HL-60 (cell line): Measurements from ENCODE around the gene PER1.

Experiments used
- DNase-seq, 2 experiments: peaks; one replicate each; pipeline ENCODE4 v3.0.0-alpha.2; 2010 to 2020; ENCODE audit warnings: low read depth in 1 of 2, low spot score in 1 of 2
- H3K27ac ChIP-seq: fragments of 250-450 bp; sonication (Bioruptor Pico); replicated peaks from 2 replicates; pipeline ENCODE4 v1.5.1; 2020; ENCODE audit warnings: mild to moderate bottlenecking, moderate library complexity
- H3K27me3 ChIP-seq: fragments of 250-450 bp; sonication (Bioruptor Pico); 2 replicates; pipeline ENCODE4 v1.5.1; 2021; ENCODE audit warnings: mild to moderate bottlenecking, moderate library complexity; ENCODE audit not compliant: insufficient read depth, poor library complexity, severe bottlenecking
- H3K4me3 ChIP-seq: replicated peaks from 2 replicates; pipeline ENCODE4 v1.5.1; 2011; ENCODE audit warnings: mild to moderate bottlenecking, control low read depth, low read length; ENCODE audit not compliant: insufficient read depth
- CTCF ChIP-seq: IDR thresholded peaks from one replicate; pipeline ENCODE4 v1.5.1; 2011; ENCODE audit warnings: low read length, control low read depth, inconsistent platforms; ENCODE audit not compliant: insufficient read depth
- GABPA ChIP-seq: IDR thresholded peaks from 2 replicates; pipeline ENCODE4 v1.6.1; 2012; ENCODE audit warnings: low read depth
- POLR2AphosphoS5 ChIP-seq: IDR thresholded peaks from 2 replicates; pipeline ENCODE4 v1.6.1; 2012; ENCODE audit warnings: low read depth
- REST ChIP-seq: IDR thresholded peaks from 2 replicates; pipeline ENCODE4 v1.6.1; 2012; ENCODE audit warnings: low read depth; ENCODE audit not compliant: insufficient replicate concordance
- SPI1 ChIP-seq: IDR thresholded peaks from 2 replicates; pipeline ENCODE4 v1.6.1; 2012; ENCODE audit warnings: low read depth, mild to moderate bottlenecking, borderline replicate concordance

PER1 gene

GRCh38 chr17:8121681-8122421 lies 30.4 kb downstream of the PER1 start:
- Histone ChIP-seq H3K27ac (no peak overlapping the region), H3K4me3 (peak overlapping the region; percentile 55), H3K27me3 (peaks cover 11% of the 10 kb centered on the region)
- DNase-seq = peak in 1 of 2 experiments; percentile 14
- TF ChIP-seq SPI1 (no peak), CTCF (no peak), GABPA (no peak), POLR2AphosphoS5 (no peak), REST (no peak)

- Histone ChIP-seq H3K4me3 (peak overlapping the region; percentile 55), H3K27me3 (peaks cover 11% of the 10 kb centered on the region), H3K27ac (no peak overlapping the region)
- DNase-seq = no peak
- TF ChIP-seq GABPA (no peak), SPI1 (no peak), REST (no peak), CTCF (no peak), POLR2AphosphoS5 (no peak)
These were observed 30.9 kb downstream of the PER1 start for GRCh38 chr17:8121407-8121680.

GRCh38 chr17:8120520-8121406 lies 31.4 kb downstream of the PER1 start:
- Histone ChIP-seq H3K27me3 (peaks cover 11% of the 10 kb centered on the region), H3K27ac (peak overlapping the region; percentile 46), H3K4me3 (peak overlapping the region; percentile 55)
- DNase-seq = peak in 1 of 2 experiments; percentile 65
- TF ChIP-seq GABPA (no peak), POLR2AphosphoS5 (no peak), REST (no peak), SPI1 (no peak)
